Transverse colon (tissue), 4 donors: ENCODE measurements around the gene STARD3. TPM values are rescaled to one million over a fixed set of nuclear protein-coding genes. Genes with fewer than 3 reads are reported as not detected.
"Not testable (repeated sequence)": the region's sequence is repeated elsewhere in the genome, so short reads cannot be mapped to it uniquely, and the experiment has no call there.

Source experiments
- DNase-seq: peaks from one replicate; pipeline ENCODE4 v3.0.0-alpha.2; 2019
- H3K27ac ChIP-seq, 4 donors: fragments of 200-600 bp; sonication (generic); 2 replicates each; pipeline ENCODE4 v1.5.1; 2016 to 2018; ENCODE audit warnings: inconsistent platforms in 4 of 4
- H3K27me3 ChIP-seq: fragments of 200-600 bp; sonication (generic); 2 replicates; pipeline ENCODE4 v1.5.1; 2017; ENCODE audit warnings: inconsistent platforms
- H3K36me3 ChIP-seq, 4 donors: fragments of 200-600 bp; sonication (generic); 2 replicates each; pipeline ENCODE4 v1.5.1; 2017 to 2019; ENCODE audit warnings: inconsistent platforms in 4 of 4
- H3K4me1 ChIP-seq, 4 donors: fragments of 200-600 bp; sonication (generic); 2 replicates each; pipeline ENCODE4 v1.5.1; 2017 to 2020; ENCODE audit warnings: inconsistent platforms in 4 of 4
- H3K4me3 ChIP-seq, 4 donors: fragments of 200-600 bp; sonication (generic); 1 replicate in 1 of 4; 2 replicates in 3 of 4; pipeline versions ENCODE4 v1.5.1 to v1.6.1; 2017 to 2019; ENCODE audit warnings: inconsistent platforms in 4 of 4
- H3K9me3 ChIP-seq, 2 donors: fragments of 200-600 bp; sonication (generic); 2 replicates each; pipeline ENCODE4 v1.5.1; 2017 to 2019; ENCODE audit warnings: inconsistent platforms in 2 of 2
- CTCF ChIP-seq, 5 experiments: fragments of 200-600 bp in 3 of 5; fragments of 450-650 bp in 2 of 5; sonication (generic) in 3 of 5; IDR thresholded peaks; 1 replicate in 2 of 5; 2 replicates in 3 of 5; pipeline ENCODE4 v1.5.1; 2016 to 2017; ENCODE audit warnings: antibody characterized with exemption in 5 of 5, inconsistent platforms in 3 of 5, mild to moderate bottlenecking in 2 of 5, moderate library complexity in 1 of 5
- EP300 ChIP-seq: sonication (generic); formaldehyde crosslinking; IDR thresholded peaks from one replicate; pipeline ENCODE4 v1.6.1; 2017; ENCODE audit warnings: antibody characterized with exemption, low read depth
- POLR2A ChIP-seq: fragments of 450-650 bp; IDR thresholded peaks from one replicate; pipeline ENCODE4 v1.6.1; 2016; ENCODE audit warnings: antibody characterized with exemption, mild to moderate bottlenecking, moderate library complexity
- POLR2AphosphoS5 ChIP-seq, 3 donors: sonication (generic); formaldehyde crosslinking; IDR thresholded peaks; one replicate each; pipeline ENCODE4 v1.6.1; 2016; ENCODE audit warnings: antibody characterized with exemption in 3 of 3
- WGBS, 2 donors: methylation state at CpG; one replicate each; pipeline ENCODE4 v1.1.5; 2018; ENCODE audit warnings: low coverage in 1 of 2; 5-methylcytosine and 5-hydroxymethylcytosine counted together
- in situ Hi-C, 4 donors: fragments of 200-750 bp; cut with MboI; loops; one replicate each; pipeline versions ENCODE4 v1.15.0 to v1.15.1; 2017; ENCODE audit warnings: low sequenced_read_pairs in 3 of 4, low pct_ligation_motif_present in 1 of 4, low pct_unique_long_range_greater_than_20kb in 1 of 4
- intact Hi-C: fragments of 100-400 bp; cut with DNase I; formaldehyde crosslinking; loops from one replicate; pipeline ENCODE4 v1.15.1; 2023; ENCODE audit warnings: low total_unique reads
- total RNA-seq, 4 donors: library from RNA; depleted of rRNA; stranded (reverse); fragments of >200 nt; gene quantifications; one replicate each; pipeline ENCODE4 v1.1.0, GENCODE V29; 2016

The STARD3 gene
- total RNA-seq, 4 donors from 2014 or later: 63.5 to 193 (median 73.2) TPM

GRCh38 chr17:39709319-39709997 is 72.5 kb downstream of the STARD3 start:
- H3K27ac ChIP-seq: no peak overlapping the region
- in situ Hi-C loops: no loop called here
- WGBS, 2 donors: 67 to 84% methylated on average over 1 to 13 of the region's 14 CpGs

GRCh38 chr17:39709998-39710964 is 73.3 kb downstream of the STARD3 start:
- peaks cover 0 to 30% (median 7%) of the 10 kb centered on the region in 4 donors for H3K36me3 ChIP-seq
- peaks cover 11 to 31% (median 28%) of the 10 kb centered on the region in 4 donors for H3K4me1 ChIP-seq

More at GRCh38 chr17:39709319-39709997, 72.5 kb downstream of the STARD3 start:
- H3K27me3 ChIP-seq: no peaks in the 10 kb centered on the region
- no peak for TF ChIP-seq POLR2AphosphoS5 (IDR thresholded peaks at IDR 0.05)
- no peak for TF ChIP-seq EP300
- no peaks in the 10 kb centered on the region for H3K9me3 ChIP-seq
- intact Hi-C loops: no loop called here
- H3K4me1 ChIP-seq: peaks cover 15 to 39% (median 36%) of the 10 kb centered on the region in 4 donors
- no peak overlapping the region for H3K4me3 ChIP-seq
- DNase-seq: no peak
- H3K36me3 ChIP-seq: peaks cover 0 to 30% (median 7%) of the 10 kb centered on the region in 4 donors

GRCh38 chr17:39711071-39711470 is 74.1 kb downstream of the STARD3 start:
- H3K27ac ChIP-seq, in situ Hi-C loops, H3K27me3 ChIP-seq, DNase-seq, H3K4me3 ChIP-seq, H3K9me3 ChIP-seq, intact Hi-C loops: not testable (repeated sequence)
- H3K4me1 ChIP-seq: peaks cover 7 to 31% (median 26%) of the 10 kb centered on the region in 4 donors
- WGBS, 2 donors: 86% methylated on average over 11 of the region's 11 CpGs; no CpG with 5 or more reads in 1 of the 2 donors
- H3K36me3 ChIP-seq: peaks cover 0 to 34% (median 7%) of the 10 kb centered on the region in 4 donors

More at GRCh38 chr17:39709998-39710964, 73.3 kb downstream of the STARD3 start:
- intact Hi-C loops: no loop called here
- 90 to 96% methylated on average over 5 to 20 of the region's 20 CpGs for WGBS, 2 donors
- no peak for TF ChIP-seq POLR2AphosphoS5 (IDR thresholded peaks at IDR 0.05)
- no peak for TF ChIP-seq POLR2A
- no peak for TF ChIP-seq CTCF (IDR thresholded peaks at IDR 0.05)
- no peak for TF ChIP-seq EP300
- no peak for DNase-seq
- in situ Hi-C loops: no loop called here
- no peaks in the 10 kb centered on the region for H3K9me3 ChIP-seq
- H3K27ac ChIP-seq: no peak overlapping the region
- no peak overlapping the region for H3K4me3 ChIP-seq
- H3K27me3 ChIP-seq: no peaks in the 10 kb centered on the region

- 84% methylated on average over 10 of the region's 10 CpGs; no CpG with 5 or more reads in 1 of the 2 donors for whole genome bisulfite sequencing, 2 donors
- peaks cover 0 to 35% (median 7%) of the 10 kb centered on the region in 4 donors for H3K36me3 ChIP-seq
- in situ Hi-C loops: no loop called here
Measured at GRCh38 chr17:39711851-39712250, 74.9 kb downstream of the STARD3 start.

More at GRCh38 chr17:39711851-39712250, 74.9 kb downstream of the STARD3 start:
- no peak overlapping the region for H3K4me3 ChIP-seq
- H3K27ac ChIP-seq: no peak overlapping the region
- intact Hi-C loops: no loop called here
- TF ChIP-seq POLR2A: no peak
- no peak for TF ChIP-seq EP300
- no peak for TF ChIP-seq POLR2AphosphoS5 (IDR thresholded peaks at IDR 0.05)
- no peak for TF ChIP-seq CTCF (IDR thresholded peaks at IDR 0.05)
- no peaks in the 10 kb centered on the region for H3K27me3 ChIP-seq
- H3K9me3 ChIP-seq: no peaks in the 10 kb centered on the region
- peaks cover 6 to 29% (median 25%) of the 10 kb centered on the region in 4 donors for H3K4me1 ChIP-seq
- no peak for DNase-seq

Other genes starting within 250 kb of the STARD3 start
- gene FBXL20, start 235.5 kb upstream of the STARD3 start, total RNA-seq: 10 to 100 TPM; 13.8 to 49.4 (median 23.1) TPM
- gene MED1, start 185.9 kb upstream of the STARD3 start, total RNA-seq: 10 to 100 TPM in 3 of 4 donors, 1 to 10 TPM in 1; 4.8 to 20.9 (median 18.7) TPM
- gene CDK12, start 175.7 kb upstream of the STARD3 start, total RNA-seq: 10 to 100 TPM; 31.4 to 66.5 (median 49.4) TPM
- not detected for gene NEUROD2, start 29.2 kb upstream of the STARD3 start, total RNA-seq
- gene PPP1R1B, start 10.2 kb upstream of the STARD3 start, total RNA-seq: 100 to 1,000 TPM; 125 to 509 (median 223) TPM
- 1 to 10 TPM in 1 of 4 donors, under 1 TPM in 1, not detected in 2; 0.64 to 1.9 TPM for gene TCAP, start 28.2 kb downstream of the STARD3 start, total RNA-seq
- gene PNMT, start 31.3 kb downstream of the STARD3 start, total RNA-seq: 10 to 100 TPM in 1 of 4 donors, 1 to 10 TPM in 2, under 1 TPM in 1; 0.80 to 48.3 (median 1.3) TPM
- 10 to 100 TPM; 19.9 to 82.6 (median 46.2) TPM for gene PGAP3, start 50.9 kb downstream of the STARD3 start, total RNA-seq
- 100 to 1,000 TPM; 175 to 439 (median 234) TPM for gene ERBB2, start 62.9 kb downstream of the STARD3 start, total RNA-seq
- 100 to 1,000 TPM in 3 of 4 donors, 10 to 100 TPM in 1; 99.3 to 215 (median 109) TPM for gene MIEN1, start 93.4 kb downstream of the STARD3 start, total RNA-seq
- 10 to 100 TPM; 25.9 to 44.5 (median 32.3) TPM for gene GRB7, start 100.8 kb downstream of the STARD3 start, total RNA-seq
- 10 to 100 TPM in 1 of 4 donors, 1 to 10 TPM in 3; 2.2 to 13.5 (median 3.0) TPM for gene IKZF3, start 227.2 kb downstream of the STARD3 start, total RNA-seq
- under 1 TPM in 1 of 4 donors, not detected in 3; 0.27 TPM for gene ZPBP2, start 231.1 kb downstream of the STARD3 start, total RNA-seq